GM19023 (cell line): Measurements from ENCODE around the gene DMRT2.

ENCODE experiments used
- ATAC-seq: cut with Tn5 transposase; IDR thresholded peaks from one replicate; pipeline ENCODE4 v1.9.1; 2021; ENCODE audit warnings: mild to moderate bottlenecking, moderate library complexity; ENCODE audit not compliant: unreplicated experiment

Gene DMRT2

GRCh38 chr9:1050125-1050895 lies at the start of gene DMRT2:
TSS of gene DMRT2 (plus strand) at chr9:1050357. CDS start at chr9:1051614, 1,257 bp downstream.
- ATAC-seq: peak; percentile 69

DNA sequence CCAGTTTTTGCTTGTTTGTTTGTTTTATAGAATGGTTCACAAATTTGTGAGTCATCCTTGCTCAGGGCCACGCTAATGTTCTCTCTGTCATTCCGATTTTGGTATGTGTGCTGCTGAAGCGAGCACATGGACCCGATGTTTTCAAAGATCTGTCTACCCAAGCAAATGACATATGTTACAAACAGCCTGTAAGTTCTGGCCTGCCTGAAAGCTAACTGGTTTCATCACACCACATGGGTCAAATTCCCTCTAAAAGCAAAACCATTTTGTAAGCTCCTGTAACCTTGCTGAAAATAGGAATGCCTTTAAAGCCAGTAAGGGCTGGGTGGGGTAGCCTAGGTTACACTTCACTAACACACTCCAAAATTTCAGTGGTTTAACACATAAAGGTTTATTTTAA lies 48.3 kb upstream of the DMRT2 start:
- no peak for ATAC-seq

- no peak for ATAC-seq
Observed at GRCh38 chr9:1002678-1003077, 47.5 kb upstream of the DMRT2 start.

- ATAC-seq: no peak
Observed at GRCh38 chr9:1005043-1005667, 45.0 kb upstream of the DMRT2 start.

DNA sequence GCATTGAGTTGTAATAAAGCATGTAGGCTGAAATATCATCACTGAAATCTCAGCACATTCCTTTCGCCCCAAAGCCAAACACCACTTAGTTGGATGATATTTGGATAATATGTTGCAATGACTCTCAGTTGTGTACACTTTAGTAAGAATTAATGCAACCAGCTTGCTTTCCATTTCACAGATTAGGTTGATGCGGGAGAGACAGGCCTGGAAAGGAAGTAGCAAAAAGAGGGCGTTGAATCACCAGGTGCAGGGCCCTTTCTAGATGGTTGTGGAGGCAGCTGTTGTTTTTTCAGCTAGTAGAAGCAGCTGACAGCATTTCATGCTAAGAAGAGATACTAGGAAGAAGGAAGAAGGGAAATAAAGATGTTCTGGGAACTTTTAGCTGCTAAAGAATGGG lies 42.8 kb upstream of the DMRT2 start:
- no peak for ATAC-seq

- ATAC-seq: no peak
Observed at GRCh38 chr9:1008216-1008615, 41.9 kb upstream of the DMRT2 start.

DNA sequence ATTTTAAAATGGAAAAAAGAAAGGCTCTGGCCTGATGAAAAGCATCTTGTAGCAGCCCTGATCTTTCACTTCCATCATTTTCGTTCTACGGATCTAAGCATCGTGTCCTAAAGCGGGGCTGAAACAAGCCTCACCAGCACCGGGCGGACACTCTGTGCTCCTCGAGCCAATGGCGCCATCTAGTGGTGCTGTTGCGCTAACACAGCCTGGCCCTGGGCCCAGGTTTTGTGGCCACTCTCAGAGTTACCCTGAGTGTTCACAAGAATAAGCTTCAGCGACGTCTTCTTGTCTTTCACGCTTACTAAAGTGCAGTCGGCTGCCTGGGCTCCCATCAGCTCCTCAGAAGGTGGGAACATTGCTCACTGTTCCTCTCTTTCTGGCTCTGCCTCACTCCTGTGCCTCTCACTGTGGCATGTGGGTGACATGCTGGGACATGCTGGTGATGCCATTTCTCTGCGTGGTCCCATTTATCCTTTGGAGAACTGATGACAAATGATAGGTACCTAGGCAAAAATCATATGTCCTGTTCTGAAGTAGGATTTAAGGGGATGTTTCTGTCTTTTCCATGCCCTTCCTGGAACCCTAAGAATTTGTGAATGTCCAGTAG lies 41.0 kb upstream of the DMRT2 start:
- ATAC-seq: peak; percentile 96

DNA sequence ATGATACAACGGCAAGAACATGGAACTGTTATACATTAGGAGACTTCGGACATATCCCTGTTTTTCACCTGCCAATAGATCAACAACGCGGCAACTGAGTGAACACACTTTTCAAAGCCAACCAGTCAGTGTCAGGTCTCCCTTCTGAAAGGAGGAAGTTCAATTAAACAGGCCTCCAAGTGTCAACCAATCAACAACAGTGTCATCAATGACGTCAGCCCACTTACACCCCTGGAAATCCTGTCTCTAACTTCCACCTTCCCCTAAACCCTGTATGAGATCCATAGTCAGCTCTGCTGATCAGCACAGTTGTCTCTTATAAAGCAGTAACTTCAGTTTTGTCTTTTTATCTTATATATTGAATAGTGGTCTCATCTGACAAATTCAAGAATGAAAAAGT lies 37.1 kb upstream of the DMRT2 start:
- ATAC-seq: no peak

DNA sequence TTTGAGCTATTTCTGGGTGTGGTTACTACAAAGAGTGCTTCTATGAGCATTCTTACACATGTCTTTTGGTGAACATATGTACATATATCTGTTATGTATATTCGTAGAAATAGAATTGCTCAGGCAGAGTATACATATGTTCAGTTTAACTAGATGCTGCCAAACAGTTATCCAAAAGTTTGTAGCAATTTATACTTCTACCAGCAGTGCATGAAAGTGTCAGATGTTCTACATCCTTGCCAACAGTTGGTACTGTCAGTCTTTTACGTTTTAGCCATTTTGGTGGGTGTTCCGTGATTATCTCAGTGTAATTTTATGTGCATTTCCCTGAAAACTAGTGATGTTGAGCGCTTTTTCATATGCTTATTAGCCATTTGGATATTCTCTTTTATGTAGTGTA lies 35.9 kb upstream of the DMRT2 start:
- no peak for ATAC-seq

- ATAC-seq: no peak
Observed at GRCh38 chr9:1014640-1015039, 35.5 kb upstream of the DMRT2 start.

DNA sequence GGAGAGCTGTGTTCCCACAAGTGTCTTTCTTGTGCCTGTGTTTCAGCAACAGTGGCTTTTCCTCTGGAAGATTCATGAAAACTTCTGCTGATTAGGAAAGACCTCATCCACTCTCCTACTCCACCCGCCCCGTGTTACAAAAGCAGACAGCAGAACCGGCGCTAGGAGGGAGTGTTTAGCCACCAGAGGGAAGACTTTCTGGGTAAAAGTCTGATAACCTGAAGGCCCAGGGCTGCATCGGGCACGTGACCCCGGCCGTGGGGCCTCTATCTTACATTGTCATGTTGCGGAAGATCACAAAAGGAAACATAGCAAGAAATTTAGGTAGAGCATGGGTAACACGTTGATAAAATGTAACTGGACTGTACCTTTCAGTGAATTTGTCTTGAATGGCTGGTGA lies 32.0 kb upstream of the DMRT2 start:
- no peak for ATAC-seq

DNA sequence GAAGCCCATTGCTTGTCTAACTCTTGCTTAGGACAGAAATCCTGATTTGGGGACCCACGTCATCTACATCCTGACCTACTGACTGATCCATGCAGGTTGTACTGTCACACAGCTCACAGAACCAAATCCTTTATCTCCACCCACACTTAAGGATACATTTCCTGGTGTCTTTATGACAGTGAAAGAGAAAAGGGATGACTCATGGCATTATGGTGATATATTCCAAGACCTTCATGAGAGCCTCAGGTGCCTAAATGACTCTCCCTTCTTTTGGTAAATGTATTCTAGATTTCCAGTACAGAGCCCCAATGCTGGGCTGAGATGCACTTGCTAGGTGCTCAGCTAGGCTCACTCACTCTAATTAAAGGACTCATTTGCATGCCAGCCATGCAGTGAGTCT lies 26.0 kb upstream of the DMRT2 start:
- ATAC-seq: no peak

GRCh38 chr9:1025131-1025530 lies 25.0 kb upstream of the DMRT2 start:
- no peak for ATAC-seq

GRCh38 chr9:1026219-1026618 lies 23.9 kb upstream of the DMRT2 start:
- no peak for ATAC-seq

DNA sequence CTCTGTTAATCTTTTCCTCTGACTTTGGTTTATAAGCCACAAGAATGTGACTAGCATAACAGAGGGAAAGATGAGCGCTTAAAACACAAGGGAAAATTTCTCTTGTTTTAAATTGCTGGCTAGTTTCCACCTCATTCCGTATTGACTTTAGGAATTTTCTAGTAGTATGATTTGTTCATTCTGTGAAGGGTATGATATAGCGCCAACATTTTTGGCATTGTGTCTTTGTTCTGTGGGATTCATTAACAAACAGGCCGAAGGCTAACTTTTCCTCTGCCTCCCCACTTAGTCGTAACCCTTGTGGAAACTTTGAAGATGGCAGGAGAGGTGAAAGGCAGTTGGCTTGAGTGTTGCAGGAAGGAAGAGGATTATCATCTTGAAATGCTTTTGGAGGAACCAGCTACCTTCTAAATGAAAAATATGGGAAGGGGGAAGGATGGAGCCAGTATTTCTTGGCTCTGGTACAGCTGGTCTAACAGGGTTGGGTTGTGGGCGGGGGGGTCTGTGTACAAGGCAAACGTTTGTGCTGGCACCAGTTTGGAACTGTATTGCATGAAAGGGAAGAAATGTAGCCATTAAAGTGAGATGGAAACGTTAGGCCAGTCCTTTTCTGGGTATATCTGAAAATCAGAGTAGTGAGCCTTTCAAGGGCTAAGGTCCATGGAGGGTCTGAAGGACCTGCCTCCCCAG lies 21.5 kb upstream of the DMRT2 start:
- ATAC-seq: no peak

DNA sequence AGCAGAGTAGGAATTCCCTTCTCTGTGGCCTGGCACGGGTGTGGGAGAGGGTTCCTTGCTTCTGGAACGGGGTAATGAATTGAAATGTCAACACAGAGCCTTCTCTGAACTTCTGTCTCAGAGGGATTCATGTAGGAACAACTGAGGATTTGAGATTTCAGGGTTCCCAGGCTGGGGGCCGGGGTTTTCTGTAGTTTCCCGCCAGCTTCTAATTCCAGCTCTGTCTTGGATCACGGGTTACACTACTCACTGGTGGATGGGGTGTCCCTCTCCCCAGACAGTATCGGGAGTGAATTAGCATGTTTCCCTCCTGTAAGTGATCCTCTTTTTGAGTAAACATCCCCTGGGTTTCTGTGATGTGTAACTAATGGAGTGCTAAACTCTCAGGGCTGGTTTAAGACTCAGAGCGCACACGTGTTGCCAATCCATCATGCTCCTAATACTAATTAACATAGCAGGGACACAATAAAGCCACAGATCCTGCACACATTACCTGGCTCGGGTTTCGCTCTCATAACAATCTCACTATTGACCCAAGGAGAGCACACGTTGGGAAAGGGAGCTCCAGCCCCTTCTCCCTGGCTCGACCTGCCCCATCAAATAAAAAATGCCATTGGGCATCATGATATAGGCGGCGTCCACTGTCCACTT lies 18.1 kb upstream of the DMRT2 start:
- ATAC-seq: no peak

GRCh38 chr9:1034271-1034670 lies 15.9 kb upstream of the DMRT2 start:
- ATAC-seq: no peak

DNA sequence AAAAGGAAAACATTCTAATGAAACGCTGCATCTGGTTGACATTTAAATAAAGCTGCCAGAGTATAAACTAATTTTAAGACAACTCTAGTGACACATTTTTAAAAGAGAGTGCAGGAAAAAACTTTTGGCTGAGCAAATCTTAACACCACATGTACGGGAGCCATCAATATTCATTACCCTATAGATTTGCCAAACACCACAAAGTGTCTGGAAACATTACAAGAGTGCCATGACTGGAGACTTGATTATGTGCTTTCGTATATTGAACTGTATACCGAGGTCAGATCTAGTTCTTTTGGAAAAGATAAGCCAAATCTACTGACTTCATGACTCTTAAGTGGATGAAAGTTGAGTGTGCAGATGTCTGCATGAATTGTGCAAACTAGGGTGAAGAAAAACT lies 10.6 kb upstream of the DMRT2 start:
- no peak for ATAC-seq

DNA sequence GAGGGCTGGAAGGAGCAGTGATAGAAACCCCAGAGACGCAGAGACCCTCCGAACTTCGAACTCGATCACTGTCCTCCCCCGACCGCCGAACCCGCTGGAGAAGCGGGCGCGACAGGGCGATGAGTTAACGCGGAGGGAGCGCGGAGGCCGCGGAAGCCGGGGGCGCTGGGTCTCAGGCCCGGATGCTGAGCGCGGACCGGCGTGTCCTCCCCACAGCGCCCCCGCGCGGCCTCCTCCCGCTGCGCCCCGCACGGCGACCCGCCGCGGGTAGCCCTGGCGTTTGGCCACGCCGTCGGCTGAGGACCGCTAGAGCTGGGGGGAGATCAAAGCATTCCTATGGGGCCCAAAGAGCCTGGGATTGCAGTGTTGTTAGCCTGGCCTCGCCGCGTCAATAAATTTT lies 7.7 kb upstream of the DMRT2 start:
- no peak for ATAC-seq

DNA sequence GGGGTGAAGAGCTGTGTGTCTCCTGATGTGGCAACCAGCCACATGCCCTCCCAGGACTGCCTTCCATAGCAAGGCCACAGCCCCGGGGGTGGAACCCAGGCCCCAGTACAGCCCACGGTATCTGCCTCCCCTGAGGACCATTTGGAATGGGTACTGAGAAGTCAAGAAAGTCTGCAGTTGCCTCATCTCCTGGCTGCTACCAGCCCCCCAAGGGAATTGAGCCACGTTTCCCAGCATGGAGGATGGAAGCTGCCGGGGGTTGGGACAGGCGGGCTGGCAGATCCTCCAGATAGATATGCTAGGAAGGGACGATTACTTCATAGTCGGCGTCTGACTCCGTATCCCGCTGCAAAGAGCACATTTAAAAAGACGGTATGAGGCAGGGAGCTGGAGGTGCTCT lies 5.5 kb upstream of the DMRT2 start:
- ATAC-seq: no peak
